HG03159 (cell line): Measurements from ENCODE around the gene UBTF.
"Not testable (repeated sequence)": the region's sequence is repeated elsewhere in the genome, so short reads cannot be mapped to it uniquely, and the experiment has no call there.

ENCODE experiments used
- ATAC-seq: cut with Tn5 transposase; IDR thresholded peaks from one replicate; pipeline ENCODE4 v1.9.1; 2021; ENCODE audit warnings: mild to moderate bottlenecking, moderate library complexity; ENCODE audit not compliant: unreplicated experiment

UBTF gene

GRCh38 chr17:44247440-44247841, 28.0 kb upstream of the UBTF start:
- no peak for ATAC-seq

GRCh38 chr17:44241106-44241624, 21.7 kb upstream of the UBTF start:
- no peak for ATAC-seq

GRCh38 chr17:44237886-44238285, 18.4 kb upstream of the UBTF start:
- ATAC-seq: not testable (repeated sequence)

- no peak for ATAC-seq
These were observed 17.0 kb upstream of the UBTF start for GRCh38 chr17:44236444-44236991.

- no peak for ATAC-seq
These were observed 16.1 kb upstream of the UBTF start for GRCh38 chr17:44235583-44235936.

- ATAC-seq: no peak
These were observed 14.1 kb upstream of the UBTF start for GRCh38 chr17:44233582-44233981.

- no peak for ATAC-seq
These were observed 12.6 kb upstream of the UBTF start for GRCh38 chr17:44232061-44232460.

GRCh38 chr17:44230140-44230539, 10.7 kb upstream of the UBTF start:
- ATAC-seq: no peak

GRCh38 chr17:44229090-44229489, 9.6 kb upstream of the UBTF start:
- ATAC-seq: no peak

GRCh38 chr17:44223541-44224071, 4.1 kb upstream of the UBTF start:
- ATAC-seq: no peak

- no peak for ATAC-seq
These were observed 2.8 kb upstream of the UBTF start for GRCh38 chr17:44222112-44222869.

- ATAC-seq: no peak
These were observed 2.3 kb upstream of the UBTF start for GRCh38 chr17:44221862-44222111.

GRCh38 chr17:44221084-44221861, 1.8 kb upstream of the UBTF start:
- no peak for ATAC-seq

GRCh38 chr17:44220213-44221083, 973 bp upstream of the UBTF start:
- no peak for ATAC-seq

- ATAC-seq: peak; percentile 42
These were observed 313 bp downstream of the UBTF start for GRCh38 chr17:44219108-44219615.

- ATAC-seq: peak; percentile 30
These were observed 949 bp downstream of the UBTF start for GRCh38 chr17:44218344-44219107.

- no peak for ATAC-seq
These were observed 1.6 kb downstream of the UBTF start for GRCh38 chr17:44217738-44218343.

- no peak for ATAC-seq
These were observed 2.8 kb downstream of the UBTF start for GRCh38 chr17:44216694-44217093.

- no peak for ATAC-seq
These were observed 3.3 kb downstream of the UBTF start for GRCh38 chr17:44216173-44216572.

- no peak for ATAC-seq
These were observed 4.6 kb downstream of the UBTF start for GRCh38 chr17:44214896-44215295.
